GM23338 (cell line): ENCODE data around the gene PLD1.

ENCODE experiments used
- CREB1 ChIP-seq: fragments of 250-450 bp; sonication (Bioruptor Pico); IDR thresholded peaks from 2 replicates; pipeline ENCODE4 v1.5.0; 2020; ENCODE audit warnings: low read depth, mild to moderate bottlenecking, moderate library complexity
- ETS1 ChIP-seq: IDR thresholded peaks from 2 replicates; pipeline ENCODE4 v1.6.1; 2016; ENCODE audit warnings: antibody characterized with exemption
- EZH2 ChIP-seq: fragments of 200-600 bp; sonication (generic); IDR thresholded peaks from one replicate; pipeline ENCODE4 v1.8.0; 2017; ENCODE audit warnings: antibody characterized with exemption, mild to moderate bottlenecking, low read depth; ENCODE audit not compliant: unreplicated experiment
- EZH2phosphoT487 ChIP-seq: fragments of 200-600 bp; sonication (generic); IDR thresholded peaks from one replicate; pipeline ENCODE4 v1.8.1; 2018; ENCODE audit warnings: antibody characterized with exemption; ENCODE audit not compliant: unreplicated experiment
- JUNB ChIP-seq: IDR thresholded peaks from one replicate; pipeline ENCODE4 v1.6.1; 2016; ENCODE audit warnings: antibody characterized with exemption; ENCODE audit not compliant: unreplicated experiment
- NANOG ChIP-seq: IDR thresholded peaks from 2 replicates; pipeline ENCODE4 v1.6.1; 2016; ENCODE audit warnings: antibody characterized with exemption, borderline replicate concordance
- POLR2AphosphoS5 ChIP-seq: IDR thresholded peaks from 2 replicates; pipeline ENCODE4 v1.6.1; 2016; ENCODE audit warnings: antibody characterized with exemption, low read depth
- REST ChIP-seq: IDR thresholded peaks from one replicate; pipeline ENCODE4 v1.6.1; 2018; ENCODE audit warnings: antibody characterized with exemption; ENCODE audit not compliant: unreplicated experiment
- STAT1 ChIP-seq: IDR thresholded peaks from one replicate; pipeline ENCODE4 v1.6.1; 2016; ENCODE audit warnings: antibody characterized with exemption; ENCODE audit not compliant: unreplicated experiment
- ZNF114 ChIP-seq: fragments of 250-450 bp; sonication (Bioruptor Pico); IDR thresholded peaks from 2 replicates; pipeline ENCODE4 v1.5.0; 2020; ENCODE audit warnings: mild to moderate bottlenecking, moderate library complexity
- ZNF331 ChIP-seq: fragments of 250-450 bp; sonication (Bioruptor Pico); IDR thresholded peaks from 2 replicates; pipeline ENCODE4 v1.5.0; 2020; ENCODE audit warnings: low read depth, mild to moderate bottlenecking, moderate library complexity
- TF ChIP-seq, protein P1 (sequence below), 2 experiments: fragments of 200-600 bp in 1 of 2; sonication (generic) in 1 of 2; conservative IDR thresholded peaks; 2 replicates each; pipeline versions ENCODE4 v1.5.1 to v1.6.1; 2016 to 2017; ENCODE audit warnings: antibody characterized with exemption in 2 of 2, low read depth in 2 of 2, mild to moderate bottlenecking in 2 of 2, moderate library complexity in 1 of 2

DNA sequence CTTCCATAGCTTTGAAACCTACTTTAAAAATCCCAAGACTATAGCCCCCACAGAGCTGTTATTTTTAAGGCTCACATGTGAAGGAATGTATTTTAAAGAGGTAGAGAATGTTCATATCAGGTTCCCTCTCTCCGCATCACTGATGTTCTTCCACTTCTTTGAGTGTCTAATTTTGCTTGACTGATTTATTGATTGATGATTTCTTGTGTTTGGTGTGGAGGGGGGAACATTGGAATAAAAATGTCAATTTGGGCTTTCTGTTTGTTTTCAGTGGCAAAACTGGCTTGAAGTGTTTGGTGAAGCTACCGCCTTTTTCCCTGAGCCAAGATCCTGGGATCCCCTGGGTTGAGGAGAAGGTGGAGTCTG, 30.1 kb upstream of the PLD1 start:
- TF ChIP-seq, protein P1, sequence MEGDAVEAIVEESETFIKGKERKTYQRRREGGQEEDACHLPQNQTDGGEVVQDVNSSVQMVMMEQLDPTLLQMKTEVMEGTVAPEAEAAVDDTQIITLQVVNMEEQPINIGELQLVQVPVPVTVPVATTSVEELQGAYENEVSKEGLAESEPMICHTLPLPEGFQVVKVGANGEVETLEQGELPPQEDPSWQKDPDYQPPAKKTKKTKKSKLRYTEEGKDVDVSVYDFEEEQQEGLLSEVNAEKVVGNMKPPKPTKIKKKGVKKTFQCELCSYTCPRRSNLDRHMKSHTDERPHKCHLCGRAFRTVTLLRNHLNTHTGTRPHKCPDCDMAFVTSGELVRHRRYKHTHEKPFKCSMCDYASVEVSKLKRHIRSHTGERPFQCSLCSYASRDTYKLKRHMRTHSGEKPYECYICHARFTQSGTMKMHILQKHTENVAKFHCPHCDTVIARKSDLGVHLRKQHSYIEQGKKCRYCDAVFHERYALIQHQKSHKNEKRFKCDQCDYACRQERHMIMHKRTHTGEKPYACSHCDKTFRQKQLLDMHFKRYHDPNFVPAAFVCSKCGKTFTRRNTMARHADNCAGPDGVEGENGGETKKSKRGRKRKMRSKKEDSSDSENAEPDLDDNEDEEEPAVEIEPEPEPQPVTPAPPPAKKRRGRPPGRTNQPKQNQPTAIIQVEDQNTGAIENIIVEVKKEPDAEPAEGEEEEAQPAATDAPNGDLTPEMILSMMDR (conservative IDR thresholded peaks at IDR 0.05; ENCODE audit: low read depth in 2 of 2): no peak
- TF ChIP-seq EZH2phosphoT487: no peak
- no peak for TF ChIP-seq EZH2
- TF ChIP-seq CREB1 (CRISPR knock-in tag): no peak
- no peak for TF ChIP-seq NANOG
- no peak for TF ChIP-seq REST
- TF ChIP-seq STAT1: no peak
- TF ChIP-seq POLR2AphosphoS5: no peak
- no peak for TF ChIP-seq ZNF114
- TF ChIP-seq JUNB: no peak
- no peak for TF ChIP-seq ETS1
- TF ChIP-seq ZNF331 (CRISPR knock-in tag): no peak
